OCI-LY3 (cell line): ENCODE data around the gene LINGO1.

ENCODE experiments used
- H2AFZ ChIP-seq: fragments of 200-600, 300-600 bp; shearing (Covaris generic); 2 replicates; pipeline ENCODE4 v1.6.0; 2014; ENCODE audit warnings: antibody characterized with exemption, low read depth, low read length
- H3K27ac ChIP-seq: fragments of 200-600, 300-600 bp; sonication (generic); 2 replicates; pipeline ENCODE4 v1.5.1; 2014; ENCODE audit warnings: mild to moderate bottlenecking, low read length, moderate library complexity, mixed read lengths
- H3K27me3 ChIP-seq: fragments of 200-600, 300-600 bp; sonication (generic); 2 replicates; pipeline ENCODE4 v1.6.1; 2014; ENCODE audit warnings: low read depth, low read length, mixed read lengths
- H3K36me3 ChIP-seq: fragments of 200-600, 300-600 bp; sonication (generic); replicated peaks from 2 replicates; pipeline ENCODE3; 2014; ENCODE audit warnings: low read depth, low read length, mixed read lengths
- H3K4me1 ChIP-seq: fragments of 300-600, 200-600 bp; sonication (generic); 2 replicates; pipeline ENCODE4 v1.6.1; 2014; ENCODE audit warnings: low read length, mixed read lengths
- H3K4me2 ChIP-seq: fragments of 200-600, 300-600 bp; sonication (generic); 2 replicates; pipeline ENCODE4 v1.6.1; 2014; ENCODE audit warnings: low read length, mixed read lengths
- H3K4me3 ChIP-seq: fragments of 300-600, 200-600 bp; sonication (generic); 2 replicates; pipeline ENCODE4 v1.5.1; 2014; ENCODE audit warnings: antibody characterized with exemption, mild to moderate bottlenecking, low read length, moderate library complexity
- H3K79me2 ChIP-seq: fragments of 300-600, 200-600 bp; shearing (Covaris generic); 2 replicates; pipeline ENCODE4 v1.6.1; 2014; ENCODE audit warnings: mild to moderate bottlenecking, low read length, mixed read lengths
- H3K9ac ChIP-seq: fragments of 300-600, 200-600 bp; shearing (Covaris generic); 2 replicates; pipeline ENCODE4 v1.6.0; 2014; ENCODE audit warnings: mild to moderate bottlenecking, low read length, moderate library complexity
- H3K9me3 ChIP-seq: fragments of 200-600, 300-600 bp; shearing (Covaris generic); 2 replicates; pipeline ENCODE4 v1.6.1; 2014; ENCODE audit warnings: low read length, mixed read lengths; ENCODE audit not compliant: insufficient read depth
- H4K20me1 ChIP-seq: fragments of 200-600, 300-600 bp; sonication (generic); 2 replicates; pipeline ENCODE4 v1.6.1; 2016; ENCODE audit warnings: low read length, mixed read lengths; ENCODE audit not compliant: insufficient read depth
- CTCF ChIP-seq: fragments of 200-600, 300-600 bp; sonication (generic); IDR thresholded peaks from 2 replicates; pipeline ENCODE4 v1.5.1; 2014; ENCODE audit warnings: antibody characterized with exemption, low read length, low read depth
- EZH2phosphoT487 ChIP-seq: fragments of 200-600 bp; shearing (Covaris generic); IDR thresholded peaks from 2 replicates; pipeline ENCODE4 v1.6.1; 2018; ENCODE audit warnings: antibody characterized with exemption, mixed run types, low read depth

LINGO1 gene

GRCh38 chr15:77568014-77568972, 64.4 kb downstream of the LINGO1 start:
- no peak overlapping the region for H3K27ac ChIP-seq

GRCh38 chr15:77567202-77567601, 65.5 kb downstream of the LINGO1 start:
- TF ChIP-seq CTCF (no peak), EZH2phosphoT487 (no peak)

More at GRCh38 chr15:77568014-77568972, 64.4 kb downstream of the LINGO1 start:
- H4K20me1 ChIP-seq, result no peaks in the 10 kb centered on the region
- no peaks in the 10 kb centered on the region for H3K9me3 ChIP-seq
- no peaks in the 10 kb centered on the region for H3K36me3 ChIP-seq
- no peak overlapping the region for H3K4me3 ChIP-seq
- TF ChIP-seq CTCF (no peak), EZH2phosphoT487 (no peak)
- no peak overlapping the region for H3K9ac ChIP-seq
- no peaks in the 10 kb centered on the region for H3K79me2 ChIP-seq
- H2AFZ ChIP-seq, result no peak overlapping the region
- no peak overlapping the region for H3K4me2 ChIP-seq
- H3K27me3 ChIP-seq, result peaks cover 5% of the 10 kb centered on the region; the same call in 1 of the 2 replicates
- no peaks in the 10 kb centered on the region for H3K4me1 ChIP-seq

GRCh38 chr15:77566092-77566491, 66.6 kb downstream of the LINGO1 start:
- Histone ChIP-seq H3K4me3 (no peak overlapping the region), H3K27ac (no peak overlapping the region), H4K20me1 (no peaks in the 10 kb centered on the region), H3K9ac (no peak overlapping the region), H3K36me3 (no peaks in the 10 kb centered on the region), H3K4me1 (no peaks in the 10 kb centered on the region), H3K9me3 (no peaks in the 10 kb centered on the region), H3K4me2 (no peak overlapping the region), H3K27me3 (peaks cover 6% of the 10 kb centered on the region; the same call in 1 of the 2 replicates), H2AFZ (no peak overlapping the region), H3K79me2 (no peaks in the 10 kb centered on the region)
- TF ChIP-seq CTCF, result no peak
- no peak for TF ChIP-seq EZH2phosphoT487

More at GRCh38 chr15:77567202-77567601, 65.5 kb downstream of the LINGO1 start:
- Histone ChIP-seq H3K4me3 (no peak overlapping the region), H3K4me1 (no peaks in the 10 kb centered on the region), H3K36me3 (no peaks in the 10 kb centered on the region), H3K79me2 (no peaks in the 10 kb centered on the region), H2AFZ (no peak overlapping the region), H3K9ac (no peak overlapping the region), H4K20me1 (no peaks in the 10 kb centered on the region), H3K27me3 (peaks cover 6% of the 10 kb centered on the region; the same call in 1 of the 2 replicates), H3K9me3 (no peaks in the 10 kb centered on the region), H3K4me2 (no peak overlapping the region), H3K27ac (no peak overlapping the region)

GRCh38 chr15:77565378-77565915, 67.3 kb downstream of the LINGO1 start:
- TF ChIP-seq EZH2phosphoT487 (no peak), CTCF (no peak)
- no peaks in the 10 kb centered on the region for H3K36me3 ChIP-seq
- H3K27ac ChIP-seq, result no peak overlapping the region
- no peaks in the 10 kb centered on the region for H3K9me3 ChIP-seq
- H2AFZ ChIP-seq, result no peak overlapping the region
- H3K4me2 ChIP-seq, result no peak overlapping the region
- H3K79me2 ChIP-seq, result no peaks in the 10 kb centered on the region
- peaks cover 6% of the 10 kb centered on the region; the same call in 1 of the 2 replicates for H3K27me3 ChIP-seq
- no peaks in the 10 kb centered on the region for H4K20me1 ChIP-seq
- no peak overlapping the region for H3K9ac ChIP-seq
- no peak overlapping the region for H3K4me3 ChIP-seq
- no peaks in the 10 kb centered on the region for H3K4me1 ChIP-seq
